Measurements from ENCODE around the gene FANCI. TPM values are rescaled to one million over a fixed set of nuclear protein-coding genes. Genes with fewer than 3 reads are reported as not detected.
A peak's percentile ranks its signal among the peaks of the same experiment; 100 is the strongest.

The FANCI gene
- total and polyA plus RNA-seq, 2 of the 13 experiments (the other 11 are each of a cell fraction or from before 2014, with no cell fraction given): 15.7 to 68.8 TPM

GRCh38 chr15:89226359-89227221 is 17.2 kb upstream of the FANCI start:
- CTCF ChIA-PET (ENCODE audit: low intra/inter-chr PET ratio, low total read pairs): no interaction called here
- Histone ChIP-seq H3K9me3 (ENCODE audit: low read length) (no peaks in the 10 kb centered on the region), H3K27me3 (ENCODE audit: control insufficient read depth in 1 of 2, insufficient read depth in 2 of 2, low read length in 2 of 2) (peaks cover 0 to 7% of the 10 kb centered on the region in 2 experiments; a peak in 1 of 5 replicates), H3K27ac (ENCODE audit: extremely low read length, insufficient read depth, low read length) (no peak overlapping the region), H3K9ac (ENCODE audit: insufficient read depth, low read depth, low read length) (no peak overlapping the region), H4K20me1 (ENCODE audit: insufficient read depth, low read length) (no peaks in the 10 kb centered on the region), H2AFZ (ENCODE audit: low read length) (no peak overlapping the region), H3K4me2 (ENCODE audit: low read depth, low read length) (peak overlapping the region; percentile 42), H3K4me3 (replicated peaks in 1 of 3; ENCODE audit: insufficient read depth in 1 of 3, low read depth in 2 of 3, low read length in 3 of 3) (no peak overlapping the region), H3K79me2 (ENCODE audit: insufficient read depth, low read length) (no peaks in the 10 kb centered on the region), H3K4me1 (ENCODE audit: insufficient read depth, low read length) (peaks cover 21% of the 10 kb centered on the region; the same call in 1 of the 2 replicates), H3K36me3 (replicated peaks in 1 of 2; ENCODE audit: control insufficient read depth in 1 of 2, insufficient read depth in 2 of 2, low read length in 2 of 2) (no peaks in the 10 kb centered on the region)
- intact Hi-C loops (cut with micrococcal nuclease; ENCODE audit: unreplicated experiment) (no loop called here), in situ Hi-C loops (cut with HindIII; ENCODE audit: extremely low pct_ligation_motif_present, low pct_unique_long_range_greater_than_20kb) (no loop called here)
- no peak for FAIRE-seq
- POLR2A ChIA-PET: no interaction called here
- peak; percentile 75 for ATAC-seq
- WGBS (ENCODE audit: low lambda C conversion rate): 30% methylated on average over 12 of the region's 14 CpGs
- BruUV-seq (replicated peaks): no TSS peak
- DNase-seq (ENCODE audit: low spot score): peak; percentile 50
- no peak for TF ChIP-seq MAZ (IDR thresholded peaks at IDR 0.05; ENCODE audit: borderline replicate concordance, low read depth, low read length)
- no peak for TF ChIP-seq MAZ (CRISPR knock-in tag; IDR thresholded peaks at IDR 0.05; ENCODE audit: low read depth)
- TF ChIP-seq, protein P1, sequence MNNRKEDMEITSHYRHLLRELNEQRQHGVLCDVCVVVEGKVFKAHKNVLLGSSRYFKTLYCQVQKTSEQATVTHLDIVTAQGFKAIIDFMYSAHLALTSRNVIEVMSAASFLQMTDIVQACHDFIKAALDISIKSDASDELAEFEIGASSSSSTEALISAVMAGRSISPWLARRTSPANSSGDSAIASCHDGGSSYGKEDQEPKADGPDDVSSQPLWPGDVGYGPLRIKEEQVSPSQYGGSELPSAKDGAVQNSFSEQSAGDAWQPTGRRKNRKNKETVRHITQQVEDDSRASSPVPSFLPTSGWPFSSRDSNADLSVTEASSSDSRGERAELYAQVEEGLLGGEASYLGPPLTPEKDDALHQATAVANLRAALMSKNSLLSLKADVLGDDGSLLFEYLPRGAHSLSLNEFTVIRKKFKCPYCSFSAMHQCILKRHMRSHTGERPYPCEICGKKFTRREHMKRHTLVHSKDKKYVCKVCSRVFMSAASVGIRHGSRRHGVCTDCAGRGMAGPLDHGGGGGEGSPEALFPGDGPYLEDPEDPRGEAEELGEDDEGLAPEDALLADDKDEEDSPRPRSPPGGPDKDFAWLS (CRISPR knock-in tag; IDR thresholded peaks at IDR 0.05; ENCODE audit: borderline replicate concordance): no peak
- TF ChIP-seq, protein P2, sequence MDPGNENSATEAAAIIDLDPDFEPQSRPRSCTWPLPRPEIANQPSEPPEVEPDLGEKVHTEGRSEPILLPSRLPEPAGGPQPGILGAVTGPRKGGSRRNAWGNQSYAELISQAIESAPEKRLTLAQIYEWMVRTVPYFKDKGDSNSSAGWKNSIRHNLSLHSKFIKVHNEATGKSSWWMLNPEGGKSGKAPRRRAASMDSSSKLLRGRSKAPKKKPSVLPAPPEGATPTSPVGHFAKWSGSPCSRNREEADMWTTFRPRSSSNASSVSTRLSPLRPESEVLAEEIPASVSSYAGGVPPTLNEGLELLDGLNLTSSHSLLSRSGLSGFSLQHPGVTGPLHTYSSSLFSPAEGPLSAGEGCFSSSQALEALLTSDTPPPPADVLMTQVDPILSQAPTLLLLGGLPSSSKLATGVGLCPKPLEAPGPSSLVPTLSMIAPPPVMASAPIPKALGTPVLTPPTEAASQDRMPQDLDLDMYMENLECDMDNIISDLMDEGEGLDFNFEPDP (CRISPR knock-in tag; conservative IDR thresholded peaks at IDR 0.05): no peak
- no peak for TF ChIP-seq ZNF773 (CRISPR knock-in tag; IDR thresholded peaks at IDR 0.05; ENCODE audit: borderline replicate concordance)
- no peak for TF ChIP-seq XRCC5 (optimal IDR thresholded peaks at IDR 0.05; ENCODE audit: low read length)
- TF ChIP-seq ZNF546 (CRISPR knock-in tag; conservative IDR thresholded peaks at IDR 0.05): no peak
- no peak for TF ChIP-seq SOX13 (IDR thresholded peaks at IDR 0.05)
- 0 out of 4 replicates have a peak, but pooled peaks of 1 of the 2 experiments have one; percentile 8 for TF ChIP-seq SOX13 (CRISPR knock-in tag; conservative IDR thresholded peaks at IDR 0.05 in 1 of 2, IDR thresholded peaks at IDR 0.05 in 1 of 2)
- no peak for TF ChIP-seq ZNF724P (CRISPR knock-in tag; IDR thresholded peaks at IDR 0.05; ENCODE audit: borderline replicate concordance)
- TF ChIP-seq ETV6 (CRISPR knock-in tag; conservative IDR thresholded peaks at IDR 0.05): no peak
- no peak for TF ChIP-seq ZNF614 (CRISPR knock-in tag; IDR thresholded peaks at IDR 0.05; ENCODE audit: borderline replicate concordance)
- no peak for TF ChIP-seq BHLHE40 (IDR thresholded peaks at IDR 0.05; ENCODE audit: low read length)
- no peak for TF ChIP-seq MTF1 (CRISPR knock-in tag; IDR thresholded peaks at IDR 0.05)
- TF ChIP-seq CBFB (CRISPR knock-in tag; IDR thresholded peaks at IDR 0.05): no peak
- TF ChIP-seq HNRNPL (IDR thresholded peaks at IDR 0.05; ENCODE audit: low read depth, low read length): 0 out of 2 replicates have a peak, but pooled peaks have one; percentile 50
- TF ChIP-seq ZNF292 (CRISPR knock-in tag; IDR thresholded peaks at IDR 0.05; ENCODE audit: borderline replicate concordance, low read depth): no peak
- no peak for TF ChIP-seq LCORL (IDR thresholded peaks at IDR 0.05)
- TF ChIP-seq LCORL (CRISPR knock-in tag; IDR thresholded peaks at IDR 0.05): no peak
- TF ChIP-seq ZNF263 (CRISPR knock-in tag; IDR thresholded peaks at IDR 0.05): 0 out of 2 replicates have a peak, but pooled peaks have one; percentile 38
- TF ChIP-seq HDAC2 (CRISPR knock-in tag; IDR thresholded peaks at IDR 0.05): no peak
- no peak for TF ChIP-seq ZSCAN9 (CRISPR knock-in tag; IDR thresholded peaks at IDR 0.05; ENCODE audit: borderline replicate concordance)

All from HepG2 (cell line).